HEK293T (cell line): ENCODE results near the gene DHX32.

Experiments
- ARNT ChIP-seq: fragments of 450-650 bp; IDR thresholded peaks from 2 replicates; pipeline ENCODE4 v1.6.1; 2017; ENCODE audit warnings: mild to moderate bottlenecking
- BHLHE40 ChIP-seq: fragments of 450-650 bp; IDR thresholded peaks from 2 replicates; pipeline ENCODE4 v1.6.1; 2016; ENCODE audit warnings: mild to moderate bottlenecking, moderate library complexity, borderline replicate concordance
- FOXA1 ChIP-seq: fragments of 450-650 bp; IDR thresholded peaks from 2 replicates; pipeline ENCODE4 v1.6.1; 2016; ENCODE audit warnings: mild to moderate bottlenecking
- FOXK2 ChIP-seq: fragments of 450-650 bp; IDR thresholded peaks from 2 replicates; pipeline ENCODE4 v1.6.1; 2016; ENCODE audit warnings: mild to moderate bottlenecking
- FOXM1 ChIP-seq: fragments of 450-650 bp; IDR thresholded peaks from 2 replicates; pipeline ENCODE4 v1.6.1; 2017; ENCODE audit warnings: mild to moderate bottlenecking, borderline replicate concordance
- HDGF ChIP-seq: fragments of 450-650 bp; IDR thresholded peaks from 2 replicates; pipeline ENCODE4 v1.6.1; 2017; ENCODE audit warnings: antibody characterized with exemption, borderline replicate concordance
- L3MBTL2 ChIP-seq: fragments of 450-650 bp; conservative IDR thresholded peaks from 2 replicates; pipeline ENCODE4 v1.6.1; 2016; ENCODE audit warnings: mild to moderate bottlenecking
- LEF1 ChIP-seq: fragments of 450-650 bp; IDR thresholded peaks from 2 replicates; pipeline ENCODE4 v1.6.1; 2017; ENCODE audit warnings: mild to moderate bottlenecking, borderline replicate concordance
- SP1 ChIP-seq: fragments of 450-650 bp; IDR thresholded peaks from 2 replicates; pipeline ENCODE4 v1.6.1; 2017
- SUZ12 ChIP-seq: fragments of 450-650 bp; IDR thresholded peaks from 2 replicates; pipeline ENCODE4 v1.6.1; 2016; ENCODE audit warnings: mild to moderate bottlenecking
- TARDBP ChIP-seq: fragments of 450-650 bp; IDR thresholded peaks from 2 replicates; pipeline ENCODE4 v1.6.1; 2016
- ZNF384 ChIP-seq: fragments of 450-650 bp; IDR thresholded peaks from 2 replicates; pipeline ENCODE4 v1.6.1; 2016

- TF ChIP-seq FOXK2: no peak
- peak; percentile 22; the same call in 1 of the 2 replicates for TF ChIP-seq TARDBP
- no peak for TF ChIP-seq ZNF384
- TF ChIP-seq SUZ12: no peak
- no peak; the same call in 1 of the 2 replicates for TF ChIP-seq FOXM1
- TF ChIP-seq FOXA1: no peak
- TF ChIP-seq SP1: no peak
- peak; percentile 99 for TF ChIP-seq BHLHE40
- TF ChIP-seq ARNT: no peak
- no peak for TF ChIP-seq HDGF
- TF ChIP-seq L3MBTL2: no peak
- no peak; the same call in 1 of the 2 replicates for TF ChIP-seq LEF1
Measured at GRCh38 chr10:125822878-125823662, 58.0 kb downstream of the DHX32 start, which contains the start of the genes BCCIP and UROS.
